Upper lobe of left lung (tissue), 4 donors: ENCODE results near the gene CYP3A4.
"Not testable (repeated sequence)": the region's sequence is repeated elsewhere in the genome, so short reads cannot be mapped to it uniquely, and the experiment has no call there.

ENCODE experiments used
- CTCF ChIP-seq, 6 experiments: fragments of 450-650 bp in 4 of 6; fragments of 200-600 bp in 2 of 6; sonication (generic) in 2 of 6; IDR thresholded peaks; one replicate each; pipeline ENCODE4 v1.5.1; 2016 to 2019; ENCODE audit warnings: antibody characterized with exemption in 6 of 6
- EP300 ChIP-seq, 4 donors: sonication (generic); formaldehyde crosslinking; IDR thresholded peaks; one replicate each; pipeline ENCODE4 v1.5.1; 2017; ENCODE audit warnings: antibody characterized with exemption in 4 of 4, control low read depth in 2 of 4
- POLR2A ChIP-seq, 4 donors: fragments of 450-650 bp; IDR thresholded peaks; one replicate each; pipeline ENCODE4 v1.5.1; 2016 to 2017; ENCODE audit warnings: antibody characterized with exemption in 4 of 4, mild to moderate bottlenecking in 2 of 4
- POLR2AphosphoS5 ChIP-seq, 2 donors: sonication (generic); formaldehyde crosslinking; IDR thresholded peaks; one replicate each; pipeline ENCODE4 v1.5.1; 2017; ENCODE audit warnings: antibody characterized with exemption in 2 of 2

- not testable (repeated sequence) for TF ChIP-seq EP300, CTCF, POLR2A, POLR2AphosphoS5 (IDR thresholded peaks at IDR 0.05)
Measured at GRCh38 chr7:99751322-99752052, 32.5 kb downstream of the CYP3A4 start.
